GM06990 (cell line): ENCODE measurements around the gene CYP2J2.
"Not testable (repeated sequence)": the region's sequence is repeated elsewhere in the genome, so short reads cannot be mapped to it uniquely, and the experiment has no call there.

Experiments
- DNase-seq: peaks from one replicate; pipeline ENCODE4 v3.0.0-alpha.2; 2011; ENCODE audit not compliant: insufficient read length; ENCODE audit errors: extremely low read depth
- H3K27me3 ChIP-seq: replicated peaks from 2 replicates; pipeline ENCODE4 v1.6.0; 2011; ENCODE audit warnings: low read length; ENCODE audit not compliant: control insufficient read depth, insufficient read depth
- H3K36me3 ChIP-seq: 2 replicates; pipeline ENCODE4 v1.5.1; 2011; ENCODE audit warnings: low read length; ENCODE audit not compliant: control insufficient read depth, insufficient read depth
- H3K4me3 ChIP-seq: replicated peaks from 2 replicates; pipeline ENCODE4 v1.5.1; 2011; ENCODE audit warnings: low read depth, mild to moderate bottlenecking, control low read depth, low read length
- CTCF ChIP-seq: IDR thresholded peaks from 2 replicates; pipeline ENCODE4 v1.5.1; 2011; ENCODE audit warnings: low read length, control low read depth, mild to moderate bottlenecking, inconsistent platforms; ENCODE audit not compliant: insufficient read depth, poor library complexity, severe bottlenecking

Gene CYP2J2

GRCh38 chr1:59856725-59857338 lies 69.7 kb downstream of the CYP2J2 start:
- Histone ChIP-seq H3K4me3 (no peak overlapping the region), H3K27me3 (no peaks in the 10 kb centered on the region), H3K36me3 (no peaks in the 10 kb centered on the region)
- no peak for DNase-seq
- no peak for TF ChIP-seq CTCF

- not testable (repeated sequence) for DNase-seq, H3K4me3 ChIP-seq, H3K36me3 ChIP-seq, H3K27me3 ChIP-seq
These were observed 71.3 kb downstream of the CYP2J2 start for GRCh38 chr1:59855297-59855696.

GRCh38 chr1:59852117-59852516 lies 74.5 kb downstream of the CYP2J2 start:
- no peaks in the 10 kb centered on the region for H3K36me3 ChIP-seq
- no peak for DNase-seq
- TF ChIP-seq CTCF = no peak
- no peak overlapping the region for H3K4me3 ChIP-seq
- H3K27me3 ChIP-seq = no peaks in the 10 kb centered on the region

- H3K27me3 ChIP-seq = no peaks in the 10 kb centered on the region
- TF ChIP-seq CTCF = no peak
These were observed 79.7 kb downstream of the CYP2J2 start for GRCh38 chr1:59846895-59847282.

GRCh38 chr1:59846209-59846894 lies 80.2 kb downstream of the CYP2J2 start:
- H3K4me3 ChIP-seq = no peak overlapping the region
- TF ChIP-seq CTCF = no peak
- DNase-seq = no peak
- H3K27me3 ChIP-seq = no peaks in the 10 kb centered on the region
- H3K36me3 ChIP-seq = no peaks in the 10 kb centered on the region

More at GRCh38 chr1:59846895-59847282, 79.7 kb downstream of the CYP2J2 start:
- H3K4me3 ChIP-seq = no peak overlapping the region
- DNase-seq = no peak
- H3K36me3 ChIP-seq = no peaks in the 10 kb centered on the region

GRCh38 chr1:59845091-59845490 lies 81.5 kb downstream of the CYP2J2 start:
- no peaks in the 10 kb centered on the region for H3K36me3 ChIP-seq
- no peak for DNase-seq
- H3K27me3 ChIP-seq = no peaks in the 10 kb centered on the region
- no peak overlapping the region for H3K4me3 ChIP-seq
- TF ChIP-seq CTCF = no peak
